Measurements from ENCODE around the gene HUNK.
"Not testable (repeated sequence)": the region's sequence is repeated elsewhere in the genome, so short reads cannot be mapped to it uniquely, and the experiment has no call there.

Gene HUNK

GRCh38 chr21:32021319-32021994 is 148.6 kb downstream of the HUNK start:
- Histone ChIP-seq H3K27me3 (ENCODE audit: insufficient read depth, low read length) (no peaks in the 10 kb centered on the region), H2AFZ (ENCODE audit: low read depth, low read length) (no peak overlapping the region), H3K9me3 (ENCODE audit: low read length) (no peaks in the 10 kb centered on the region)

GRCh38 chr21:32022146-32022545 is 149.3 kb downstream of the HUNK start:
- Histone ChIP-seq H3K36me3 (ENCODE audit: insufficient read depth, low read length) (no peaks in the 10 kb centered on the region), H3K27me3 (ENCODE audit: insufficient read depth, low read length) (no peaks in the 10 kb centered on the region), H2AFZ (ENCODE audit: low read depth, low read length) (no peak overlapping the region), H3K4me3 (ENCODE audit: low read length) (no peak overlapping the region), H3K9me3 (ENCODE audit: low read length) (no peaks in the 10 kb centered on the region), H3K4me1 (ENCODE audit: insufficient read depth, low read length) (peaks cover 12% of the 10 kb centered on the region)

More at GRCh38 chr21:32021319-32021994, 148.6 kb downstream of the HUNK start:
- Histone ChIP-seq H3K4me3 (ENCODE audit: low read length) (no peak overlapping the region), H3K36me3 (ENCODE audit: insufficient read depth, low read length) (no peaks in the 10 kb centered on the region), H3K4me1 (ENCODE audit: insufficient read depth, low read length) (peaks cover 12% of the 10 kb centered on the region)

- Histone ChIP-seq H3K36me3 (ENCODE audit: insufficient read depth, low read length) (no peaks in the 10 kb centered on the region), H3K4me3 (ENCODE audit: low read length) (no peak overlapping the region), H3K27me3 (ENCODE audit: insufficient read depth, low read length) (no peaks in the 10 kb centered on the region), H3K9me3 (ENCODE audit: low read length) (no peaks in the 10 kb centered on the region), H2AFZ (ENCODE audit: low read depth, low read length) (no peak overlapping the region), H3K4me1 (ENCODE audit: insufficient read depth, low read length) (no peaks in the 10 kb centered on the region)
These were observed 157.4 kb downstream of the HUNK start for GRCh38 chr21:32030146-32030652.

- Histone ChIP-seq H3K4me3 (ENCODE audit: low read length) (no peak overlapping the region), H3K36me3 (ENCODE audit: insufficient read depth, low read length) (no peaks in the 10 kb centered on the region), H3K9me3 (ENCODE audit: low read length) (no peaks in the 10 kb centered on the region), H3K4me1 (ENCODE audit: insufficient read depth, low read length) (no peaks in the 10 kb centered on the region), H3K27me3 (ENCODE audit: insufficient read depth, low read length) (no peaks in the 10 kb centered on the region), H2AFZ (ENCODE audit: low read depth, low read length) (no peak overlapping the region)
These were observed 162.0 kb downstream of the HUNK start for GRCh38 chr21:32034850-32035249.

GRCh38 chr21:32035617-32036016 is 162.8 kb downstream of the HUNK start:
- Histone ChIP-seq H3K9me3 (ENCODE audit: low read length) (no peaks in the 10 kb centered on the region), H2AFZ (ENCODE audit: low read depth, low read length) (no peak overlapping the region), H3K4me1 (ENCODE audit: insufficient read depth, low read length) (no peaks in the 10 kb centered on the region), H3K27me3 (ENCODE audit: insufficient read depth, low read length) (no peaks in the 10 kb centered on the region), H3K36me3 (ENCODE audit: insufficient read depth, low read length) (no peaks in the 10 kb centered on the region), H3K4me3 (ENCODE audit: low read length) (no peak overlapping the region)

GRCh38 chr21:32036756-32037155 is 163.9 kb downstream of the HUNK start:
- no peak overlapping the region for H3K4me3 ChIP-seq (ENCODE audit: low read length)
- H3K9me3 ChIP-seq (ENCODE audit: low read length), result no peaks in the 10 kb centered on the region
- no peaks in the 10 kb centered on the region for H3K4me1 ChIP-seq (ENCODE audit: insufficient read depth, low read length)
- H3K36me3 ChIP-seq (ENCODE audit: insufficient read depth, low read length), result no peaks in the 10 kb centered on the region
- no peak overlapping the region for H2AFZ ChIP-seq (ENCODE audit: low read depth, low read length)
- no peaks in the 10 kb centered on the region for H3K27me3 ChIP-seq (ENCODE audit: insufficient read depth, low read length)

- H3K9me3 ChIP-seq (ENCODE audit: low read length); H2AFZ ChIP-seq (ENCODE audit: low read depth, low read length); H3K4me3 ChIP-seq (ENCODE audit: low read length); H3K27me3 ChIP-seq (ENCODE audit: insufficient read depth, low read length); H3K36me3 ChIP-seq (ENCODE audit: insufficient read depth, low read length); H3K4me1 ChIP-seq (ENCODE audit: insufficient read depth, low read length): not testable (repeated sequence)
These were observed 165.9 kb downstream of the HUNK start for GRCh38 chr21:32038751-32039150.

- no peaks in the 10 kb centered on the region for H3K9me3 ChIP-seq (ENCODE audit: low read length)
- no peaks in the 10 kb centered on the region for H3K4me1 ChIP-seq (ENCODE audit: insufficient read depth, low read length)
- no peak overlapping the region for H2AFZ ChIP-seq (ENCODE audit: low read depth, low read length)
- H3K36me3 ChIP-seq (ENCODE audit: insufficient read depth, low read length), result no peaks in the 10 kb centered on the region
- no peak overlapping the region for H3K4me3 ChIP-seq (ENCODE audit: low read length)
- no peaks in the 10 kb centered on the region for H3K27me3 ChIP-seq (ENCODE audit: insufficient read depth, low read length)
These were observed 170.6 kb downstream of the HUNK start for GRCh38 chr21:32043458-32043857.

- Histone ChIP-seq H3K27me3 (ENCODE audit: insufficient read depth, low read length) (no peaks in the 10 kb centered on the region), H3K9me3 (ENCODE audit: low read length) (no peaks in the 10 kb centered on the region), H3K36me3 (ENCODE audit: insufficient read depth, low read length) (no peaks in the 10 kb centered on the region), H2AFZ (ENCODE audit: low read depth, low read length) (no peak overlapping the region), H3K4me1 (ENCODE audit: insufficient read depth, low read length) (no peaks in the 10 kb centered on the region), H3K4me3 (ENCODE audit: low read length) (no peak overlapping the region)
These were observed 171.7 kb downstream of the HUNK start for GRCh38 chr21:32044205-32045180.

- Histone ChIP-seq H3K27me3 (ENCODE audit: insufficient read depth, low read length) (no peaks in the 10 kb centered on the region), H2AFZ (ENCODE audit: low read depth, low read length) (no peak overlapping the region), H3K4me1 (ENCODE audit: insufficient read depth, low read length) (no peaks in the 10 kb centered on the region), H3K9me3 (ENCODE audit: low read length) (no peaks in the 10 kb centered on the region), H3K4me3 (ENCODE audit: low read length) (no peak overlapping the region), H3K36me3 (ENCODE audit: insufficient read depth, low read length) (no peaks in the 10 kb centered on the region)
These were observed 173.4 kb downstream of the HUNK start for GRCh38 chr21:32046191-32046590.

- Histone ChIP-seq H3K4me3 (ENCODE audit: low read length) (no peak overlapping the region), H3K27me3 (ENCODE audit: insufficient read depth, low read length) (no peaks in the 10 kb centered on the region), H3K4me1 (ENCODE audit: insufficient read depth, low read length) (no peaks in the 10 kb centered on the region)
These were observed 175.5 kb downstream of the HUNK start for GRCh38 chr21:32048353-32048752.

More at GRCh38 chr21:32048353-32048752, 175.5 kb downstream of the HUNK start:
- H3K9me3 ChIP-seq (ENCODE audit: low read length), result no peaks in the 10 kb centered on the region
- H3K36me3 ChIP-seq (ENCODE audit: insufficient read depth, low read length), result no peaks in the 10 kb centered on the region
- H2AFZ ChIP-seq (ENCODE audit: low read depth, low read length), result no peak overlapping the region
